Measurements from ENCODE around the gene IFNL1.
"Not testable (repeated sequence)": the region's sequence is repeated elsewhere in the genome, so short reads cannot be mapped to it uniquely, and the experiment has no call there.

IFNL1 gene

GRCh38 chr19:39308531-39309304, 12.5 kb downstream of the IFNL1 start:
- no peak for DNase-seq

DNA sequence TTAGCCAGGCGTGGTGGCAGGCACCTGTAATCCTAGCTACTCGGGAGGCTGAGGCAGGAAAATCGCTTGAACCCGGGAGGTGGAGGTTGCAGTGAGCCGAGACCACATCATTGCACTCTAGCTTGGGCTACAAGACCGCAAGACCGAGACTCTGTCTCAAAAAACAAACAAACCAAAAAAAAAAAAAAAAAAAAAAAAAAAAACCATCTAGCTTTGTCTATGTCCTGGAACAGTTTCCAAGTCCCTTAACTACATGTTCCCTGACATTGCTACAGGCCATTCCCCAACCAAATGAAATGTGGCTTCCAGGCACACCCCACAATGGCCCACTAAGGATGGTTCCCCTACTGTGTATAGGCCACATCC, 13.1 kb downstream of the IFNL1 start:
- not testable (repeated sequence) for DNase-seq

- no peak for DNase-seq
These were observed 14.5 kb downstream of the IFNL1 start for GRCh38 chr19:39310558-39311311.

DNA sequence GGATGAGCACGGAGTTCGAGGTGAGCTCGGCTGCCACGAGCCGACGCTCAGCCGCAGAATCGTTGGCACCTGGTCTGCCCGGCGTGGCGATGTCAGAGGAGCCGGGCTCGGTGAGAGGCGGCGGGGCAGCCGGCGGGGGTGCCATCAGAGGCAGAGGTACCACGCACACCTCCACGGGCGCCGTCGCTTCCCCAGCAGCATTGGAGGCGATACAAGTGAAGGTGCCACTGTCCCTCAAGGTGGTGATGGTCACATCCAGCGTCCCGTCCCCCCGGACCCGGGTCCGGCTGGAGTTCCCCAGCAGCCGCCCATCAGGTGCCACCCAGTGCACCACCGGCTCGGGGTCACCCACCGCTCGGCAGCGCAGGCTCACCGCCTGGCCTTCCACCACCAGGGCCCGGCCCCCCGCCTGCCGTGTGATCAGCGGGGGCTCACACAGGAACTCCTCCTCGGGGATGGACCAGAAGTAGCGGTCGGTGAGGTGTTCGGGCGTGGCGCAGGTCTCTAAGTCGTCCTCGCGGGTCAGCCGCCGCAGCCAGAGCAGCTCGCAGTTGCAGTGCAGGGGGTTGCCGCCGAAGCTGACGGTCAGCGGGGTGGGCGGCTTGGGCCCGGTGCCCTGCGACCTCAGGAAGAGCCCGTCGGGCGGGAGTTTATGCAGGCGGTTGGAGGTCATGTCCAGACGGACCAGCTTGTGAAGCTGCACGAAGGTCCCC, 18.0 kb downstream of the IFNL1 start:
- DNase-seq, result no peak

GRCh38 chr19:39315933-39316332, 19.7 kb downstream of the IFNL1 start:
- no peak for DNase-seq

DNA sequence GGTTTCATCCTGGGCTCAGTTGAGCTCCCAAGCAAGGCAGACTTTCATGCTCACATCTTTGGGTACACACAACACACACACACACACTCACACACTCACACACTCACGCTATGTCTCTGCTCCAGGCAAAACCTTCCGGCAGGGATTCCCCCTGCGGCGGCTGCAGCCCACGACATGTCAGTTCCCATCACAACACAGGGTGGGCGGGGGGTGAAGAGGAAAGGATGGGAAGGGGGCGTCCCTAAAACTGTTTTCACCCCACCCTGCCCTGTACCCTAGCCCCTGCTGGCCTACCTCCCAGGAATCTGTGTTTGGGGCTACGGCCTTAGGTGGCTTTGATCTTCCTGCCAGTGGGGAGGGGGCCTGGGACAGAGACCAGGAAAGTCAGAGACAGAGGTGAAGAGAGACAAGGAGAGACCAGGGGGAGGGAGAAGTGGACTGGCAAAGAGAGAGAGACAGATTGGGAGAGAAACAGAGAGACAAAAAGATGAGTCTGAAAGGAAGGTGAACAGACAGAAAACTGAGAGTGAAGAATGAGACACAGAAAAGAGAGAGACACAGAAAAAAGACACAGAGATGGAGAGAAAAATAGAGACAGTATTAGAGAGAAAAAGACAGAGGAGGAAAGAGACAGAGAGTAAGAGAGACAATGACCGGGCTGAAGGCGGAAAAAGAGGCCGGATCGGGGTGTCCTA, 20.6 kb downstream of the IFNL1 start:
- no peak for DNase-seq

DNA sequence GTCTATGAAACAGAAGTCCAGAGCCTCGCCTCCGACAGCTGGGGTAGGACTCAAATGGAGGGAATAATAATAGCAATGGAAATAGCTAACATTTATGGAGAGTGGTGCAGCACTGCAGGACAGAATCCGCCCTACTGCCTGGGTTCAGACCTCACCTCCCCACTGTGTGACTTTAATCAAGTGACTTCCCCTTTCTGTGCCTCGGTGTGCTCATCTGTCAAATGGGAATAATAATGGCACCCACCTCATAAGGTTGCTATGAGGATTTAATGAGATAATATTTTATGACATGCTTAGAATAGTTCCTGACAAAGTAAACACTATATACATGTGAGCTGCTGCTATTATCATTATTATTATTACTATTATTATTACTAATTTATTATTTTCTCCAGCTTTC, 21.3 kb downstream of the IFNL1 start:
- DNase-seq, result no peak

DNA sequence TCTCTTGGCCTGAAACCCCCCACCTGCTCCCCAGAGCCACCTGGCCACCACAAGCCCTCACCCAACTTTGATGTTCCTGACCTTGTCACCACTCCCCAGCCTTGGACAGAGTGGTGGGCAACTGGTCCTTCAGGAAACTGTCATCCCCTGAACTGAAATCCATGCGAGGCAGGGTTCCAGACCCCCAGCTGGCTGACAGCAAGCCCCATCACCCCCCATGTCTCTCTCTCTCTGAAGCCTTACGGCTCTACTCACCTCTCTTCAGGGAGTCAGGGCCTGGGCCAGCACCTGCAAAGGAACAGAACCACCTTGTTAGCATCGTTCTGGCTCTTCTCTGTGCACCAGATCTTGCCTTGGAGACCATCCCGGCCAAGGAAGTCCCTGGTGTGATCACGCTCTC, 21.9 kb downstream of the IFNL1 start:
- no peak for DNase-seq

- no peak for DNase-seq
These were observed 22.5 kb downstream of the IFNL1 start for GRCh38 chr19:39318690-39319089.

- DNase-seq, result no peak
These were observed 23.1 kb downstream of the IFNL1 start for GRCh38 chr19:39319098-39319891.

- no peak for DNase-seq
These were observed 23.7 kb downstream of the IFNL1 start for GRCh38 chr19:39319892-39320248.

GRCh38 chr19:39321117-39321831, 25.1 kb downstream of the IFNL1 start:
- no peak for DNase-seq

GRCh38 chr19:39321832-39322176, 25.6 kb downstream of the IFNL1 start:
- no peak for DNase-seq

- no peak for DNase-seq
These were observed 28.1 kb downstream of the IFNL1 start for GRCh38 chr19:39324242-39324842.

DNA sequence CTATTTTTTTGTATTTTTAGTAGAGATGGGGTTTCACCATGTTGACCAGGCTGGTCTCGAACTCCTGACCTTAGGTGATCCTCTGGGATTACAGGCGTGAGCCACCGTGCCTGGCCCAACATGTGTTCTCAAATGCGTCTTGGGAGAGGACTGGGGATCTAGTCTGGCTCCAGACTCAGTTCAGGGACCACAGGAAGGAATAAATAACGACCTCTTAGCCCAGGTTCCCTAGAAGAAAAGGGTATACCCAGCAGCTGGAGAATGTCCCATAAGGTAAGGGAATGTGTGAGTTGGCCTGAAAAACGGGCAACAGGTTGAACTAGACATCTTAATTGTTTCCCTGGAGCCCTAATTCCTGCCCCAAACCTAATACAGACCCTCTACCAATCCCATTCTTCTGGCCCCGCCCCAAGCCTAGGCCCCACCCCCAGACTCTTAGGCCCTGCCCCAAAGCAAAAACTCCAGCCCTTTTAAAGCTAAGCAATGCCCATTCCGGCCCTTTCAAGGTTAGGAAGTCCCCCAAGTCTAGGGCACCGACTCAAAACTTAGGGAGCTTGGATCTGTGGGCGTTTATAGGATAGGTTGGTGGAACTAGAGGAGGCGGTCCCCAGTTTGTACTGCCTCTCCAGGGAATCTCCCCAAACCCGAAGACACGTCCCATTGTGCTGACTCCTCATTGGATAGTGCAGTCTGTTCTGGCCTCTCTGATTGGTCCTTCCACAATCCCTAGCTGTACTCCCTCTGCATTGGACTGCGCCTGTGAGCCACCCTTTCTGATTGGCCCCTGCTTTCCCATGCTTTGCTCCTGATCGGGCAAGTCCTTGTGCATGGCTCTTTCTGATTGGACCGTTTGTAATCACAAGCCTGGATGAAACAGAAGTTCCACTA, 29.8 kb downstream of the IFNL1 start:
- DNase-seq, result no peak

DNA sequence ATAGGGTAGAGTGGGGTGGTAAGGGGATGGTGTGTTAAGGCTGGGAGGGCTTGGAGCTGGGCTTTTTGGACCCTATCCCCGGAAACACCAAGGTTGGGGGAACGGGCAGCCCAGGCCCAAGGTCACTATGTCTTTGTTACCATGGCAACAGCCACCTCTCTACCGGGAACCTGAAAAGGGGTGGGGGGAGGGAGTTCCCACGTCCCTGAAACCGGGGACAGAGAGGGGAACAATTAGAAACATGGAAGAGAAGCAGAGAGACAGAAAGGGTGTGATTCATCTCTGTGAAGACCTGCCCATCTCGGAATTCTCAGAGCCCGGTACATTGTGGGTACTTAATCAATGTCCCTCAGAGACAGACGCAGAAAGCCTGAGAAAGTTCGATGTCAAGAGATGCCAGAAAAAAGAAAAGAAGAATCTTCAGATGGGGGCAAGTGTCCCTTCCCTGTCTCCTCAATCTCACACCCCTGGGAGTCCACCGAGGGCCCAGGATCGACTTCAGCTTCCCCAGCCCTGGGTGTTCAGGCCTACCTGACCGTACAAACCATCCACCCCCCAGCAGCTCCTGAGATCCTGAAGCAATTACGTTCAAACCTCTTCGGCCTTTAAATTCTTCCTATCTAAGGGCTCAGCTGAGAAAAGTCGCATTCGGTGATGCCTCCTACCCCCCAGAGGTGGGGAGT, 31.3 kb downstream of the IFNL1 start:
- DNase-seq, result no peak

GRCh38 chr19:39328046-39328705, 32.0 kb downstream of the IFNL1 start:
- DNase-seq, result peak in 1 of 2 experiments; percentile 42

GRCh38 chr19:39329948-39330347, 33.7 kb downstream of the IFNL1 start:
- no peak for DNase-seq

DNA sequence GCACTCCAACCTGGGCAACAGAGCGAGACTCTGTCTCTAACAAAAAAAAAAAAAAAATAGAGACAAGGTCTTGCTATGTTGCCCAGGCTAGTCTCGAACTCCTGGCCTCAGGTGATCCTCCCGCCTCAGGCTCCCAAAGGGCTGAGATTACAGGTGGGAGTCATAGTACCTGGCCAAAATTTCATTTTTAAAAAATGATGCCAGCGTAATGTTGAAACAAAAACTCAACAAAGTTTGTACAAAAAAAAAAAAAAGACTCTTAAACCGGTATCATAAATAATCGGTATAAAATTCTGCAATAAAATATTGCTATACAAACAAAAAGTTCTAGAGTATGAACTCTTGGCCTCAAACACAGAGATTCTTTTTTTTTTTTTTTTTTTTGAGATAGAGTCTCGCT, 36.1 kb downstream of the IFNL1 start:
- DNase-seq, result no peak

Measured in SW 1271 (cell line).